Ovary (tissue), 9 donors: ENCODE results near the gene SELENOV. TPM values are rescaled to one million over a fixed set of nuclear protein-coding genes. Genes with fewer than 3 reads are reported as not detected.

Experiments
- DNase-seq, 5 donors: peaks; one replicate each; pipeline ENCODE4 v3.0.0-alpha.2; 2019 to 2020
- H3K27ac ChIP-seq, 2 donors: fragments of 200-600 bp; one replicate each; pipeline versions ENCODE4 v1.5.1 to v1.8.0; 2019 to 2022
- H3K27me3 ChIP-seq: fragments of 200-600 bp; one replicate; pipeline ENCODE4 v1.8.0; 2022
- H3K36me3 ChIP-seq: fragments of 200-600 bp; sonication (generic); one replicate; pipeline ENCODE4 v1.5.1; 2019
- H3K4me1 ChIP-seq: one replicate; pipeline ENCODE4 v1.8.1; 2013; ENCODE audit warnings: mild to moderate bottlenecking, moderate library complexity; ENCODE audit not compliant: insufficient read depth
- H3K4me3 ChIP-seq: fragments of 200-600 bp; sonication (generic); one replicate; pipeline ENCODE4 v1.5.1; 2017
- H3K9me3 ChIP-seq, 2 donors: fragments of 200-600 bp in 1 of 2; sonication (generic) in 1 of 2; one replicate each; pipeline versions ENCODE4 v1.5.1 to v1.8.1; 2013 to 2019; ENCODE audit warnings: mild to moderate bottlenecking in 1 of 2, moderate library complexity in 1 of 2
- CTCF ChIP-seq, 3 donors: fragments of 450-650 bp in 2 of 3; fragments of 200-600 bp in 1 of 3; IDR thresholded peaks; one replicate each; pipeline versions ENCODE4 v1.5.1 to v1.8.0; 2016 to 2022; ENCODE audit warnings: antibody characterized with exemption in 3 of 3, mild to moderate bottlenecking in 1 of 3
- EP300 ChIP-seq: sonication (generic); formaldehyde crosslinking; IDR thresholded peaks from one replicate; pipeline ENCODE4 v1.6.1; 2017; ENCODE audit warnings: antibody characterized with exemption
- POLR2A ChIP-seq: fragments of 450-650 bp; IDR thresholded peaks from one replicate; pipeline ENCODE4 v1.6.1; 2017; ENCODE audit warnings: antibody characterized with exemption, mild to moderate bottlenecking, moderate library complexity
- WGBS, 3 donors: extraction: QIAGEN DNeasy Blood & Tissue Kit in 1 of 3; methylation state at CpG; one replicate each; pipeline versions ENCODE4 v1.1.5 to v1.1.7; 2013 to 2017; 5-methylcytosine and 5-hydroxymethylcytosine counted together
- intact Hi-C, 4 donors: fragments of 100-400 bp; cut with DNase I; formaldehyde crosslinking; loops; one replicate each; pipeline versions ENCODE4 v1.11.0 to v1.15.1; 2022 to 2023
- polyA plus RNA-seq, 2 donors: library from polyadenylated mRNA; stranded (reverse); fragments of 200-250 nt in 1 of 2; fragments of 350-450 nt in 1 of 2; fragmentation: Illumina TruSeq in 1 of 2; extraction: RNeasy Lipid Tissue Mini Kit (QIAGEN cat#74804) in 1 of 2; gene quantifications; one replicate each; pipeline ENCODE4 v1.2.3, GENCODE V29; 2013 to 2014
- total RNA-seq, 7 donors: library from RNA; depleted of rRNA in 2 of 7; stranded (reverse); fragments of >200 nt in 2 of 7; fragmentation: NEBNext Ultra II Directional in 3 of 7; extraction: Animal tissue kit (Norgen Biotek cat#: 25700) in 3 of 7; gene quantifications; one replicate each; pipeline versions ENCODE4 v1.1.0 to v1.2.4, GENCODE V29; 2016 to 2023
- donor health status: DM: no; HTN: no; CAD: no; lungs with moderate emphysema.
- donor health status: DM: no; HTN: no; CAD: no.
- donor health status: Bipolar disorder and iron deficiency.
- donor health status: DM: yes; HTN: yes; CAD: no.
- donor health status: DM: no; HTN: no; CAD: no.
- donor health status: DM: yes; HTN: yes; CAD: no.

Gene SELENOV
- total and polyA plus RNA-seq, 9 donors = 0.27 to 0.39 TPM; not detected in 7

- H3K4me3 ChIP-seq = no peak overlapping the region
- TF ChIP-seq CTCF (IDR thresholded peaks at IDR 0.05) (no peak), POLR2A (no peak), EP300 (no peak)
- H3K27ac ChIP-seq = no peak overlapping the region
- H3K9me3 ChIP-seq = no peaks in the 10 kb centered on the region
- no peaks in the 10 kb centered on the region for H3K27me3 ChIP-seq
- no peaks in the 10 kb centered on the region for H3K36me3 ChIP-seq
- no peaks in the 10 kb centered on the region for H3K4me1 ChIP-seq
- DNase-seq = no peak
- intact Hi-C loops = no loop called here
- WGBS, 3 donors = 72 to 80% (median 74%) methylated on average over 10 of the region's 10 CpGs
Measured at GRCh38 chr19:39489756-39490155, 25.2 kb upstream of the SELENOV start.

- no peaks in the 10 kb centered on the region for H3K4me1 ChIP-seq
- no peak for TF ChIP-seq CTCF (IDR thresholded peaks at IDR 0.05)
- TF ChIP-seq POLR2A = no peak
- no peak for TF ChIP-seq EP300
- intact Hi-C loops = no loop called here
- no peak overlapping the region for H3K27ac ChIP-seq
- no peaks in the 10 kb centered on the region for H3K36me3 ChIP-seq
- H3K27me3 ChIP-seq = no peaks in the 10 kb centered on the region
- 88 to 93% (median 92%) methylated on average over 6 of the region's 6 CpGs for WGBS, 3 donors
- H3K9me3 ChIP-seq = no peaks in the 10 kb centered on the region
- no peak overlapping the region for H3K4me3 ChIP-seq
- DNase-seq = no peak
Measured at GRCh38 chr19:39492225-39492624, 22.7 kb upstream of the SELENOV start.

GRCh38 chr19:39492788-39493187 lies 22.2 kb upstream of the SELENOV start:
- DNase-seq = no peak
- Histone ChIP-seq H3K36me3 (no peaks in the 10 kb centered on the region), H3K9me3 (no peaks in the 10 kb centered on the region), H3K27ac (no peak overlapping the region), H3K4me1 (no peaks in the 10 kb centered on the region), H3K27me3 (peaks cover 3% of the 10 kb centered on the region), H3K4me3 (no peak overlapping the region)
- 53 to 65% (median 62%) methylated on average over 3 of the region's 3 CpGs for WGBS, 3 donors
- intact Hi-C loops = no loop called here
- TF ChIP-seq POLR2A = no peak
- no peak for TF ChIP-seq EP300
- no peak for TF ChIP-seq CTCF (IDR thresholded peaks at IDR 0.05)

- WGBS, 3 donors = 74 to 79% (median 78%) methylated on average over 5 of the region's 5 CpGs
- no peak for DNase-seq
- Histone ChIP-seq H3K4me3 (no peak overlapping the region), H3K4me1 (no peaks in the 10 kb centered on the region), H3K36me3 (no peaks in the 10 kb centered on the region), H3K27ac (no peak overlapping the region), H3K27me3 (peaks cover 4% of the 10 kb centered on the region), H3K9me3 (no peaks in the 10 kb centered on the region)
- intact Hi-C loops = no loop called here
- no peak for TF ChIP-seq CTCF (IDR thresholded peaks at IDR 0.05)
- no peak for TF ChIP-seq EP300
- no peak for TF ChIP-seq POLR2A
Measured at GRCh38 chr19:39494661-39495060, 20.3 kb upstream of the SELENOV start.

GRCh38 chr19:39496063-39496462 lies 18.9 kb upstream of the SELENOV start:
- no peak overlapping the region for H3K4me3 ChIP-seq
- peaks cover 4% of the 10 kb centered on the region for H3K27me3 ChIP-seq
- no peak overlapping the region for H3K27ac ChIP-seq
- DNase-seq = no peak
- 66 to 83% (median 73%) methylated on average over 5 of the region's 5 CpGs for WGBS, 3 donors
- intact Hi-C loops = no loop called here
- no peaks in the 10 kb centered on the region for H3K36me3 ChIP-seq
- no peaks in the 10 kb centered on the region for H3K4me1 ChIP-seq
- no peaks in the 10 kb centered on the region for H3K9me3 ChIP-seq
- TF ChIP-seq EP300 (no peak), POLR2A (no peak), CTCF (IDR thresholded peaks at IDR 0.05) (no peak)
